ENCODE measurements around the gene TRIM46.

- TF ChIP-seq EZH2 (IDR thresholded peaks at IDR 0.05; ENCODE audit: insufficient read depth, poor library complexity, severe bottlenecking) (no peak), EZH2phosphoT487 (IDR thresholded peaks at IDR 0.05; ENCODE audit: insufficient read depth, low read depth) (no peak)
Measured at GRCh38 chr1:155173478-155174323, at the start of gene TRIM46.

Measured in GM23248 (cell line).